ENCODE results near the gene SHISA2. TPM values are rescaled to one million over a fixed set of nuclear protein-coding genes. Genes with fewer than 3 reads are reported as not detected.

SHISA2 gene
- polyA plus RNA-seq, 3 donors: not detected

- no peak for TF ChIP-seq CTCF (IDR thresholded peaks at IDR 0.05)
- Histone ChIP-seq H3K9ac (ENCODE audit: insufficient read depth, low read length, poor library complexity, severe bottlenecking) (no peak overlapping the region), H3K27me3 (ENCODE audit: control insufficient read depth in 2 of 2, insufficient read depth in 2 of 2, low read length in 2 of 2) (no peaks in the 10 kb centered on the region), H3K4me3 (replicated peaks in 1 of 3; ENCODE audit: low read depth in 2 of 3, low read length in 3 of 3) (no peak overlapping the region), H3K27ac (ENCODE audit: low read depth in 1 of 2, low read length in 2 of 2) (no peak overlapping the region), H2AFZ (ENCODE audit: insufficient read depth, low read depth, low read length, poor library complexity, severe bottlenecking) (no peak overlapping the region), H3K9me3 (replicated peaks in 1 of 2; ENCODE audit: control insufficient read depth in 1 of 2, insufficient read depth in 1 of 2, low read length in 2 of 2) (no peaks in the 10 kb centered on the region), H4K20me1 (ENCODE audit: insufficient read depth, low read length) (no peaks in the 10 kb centered on the region), H3K36me3 (replicated peaks in 1 of 2; ENCODE audit: control insufficient read depth in 1 of 2, insufficient read depth in 2 of 2, low read length in 2 of 2) (no peaks in the 10 kb centered on the region), H3K4me2 (replicated peaks; ENCODE audit: extremely low read depth, low read length, poor library complexity, severe bottlenecking) (no peak overlapping the region), H3K79me2 (ENCODE audit: insufficient read depth, low read length) (no peaks in the 10 kb centered on the region), H3K4me1 (ENCODE audit: control insufficient read depth in 1 of 2, insufficient read depth in 2 of 2, low read length in 2 of 2) (no peaks in the 10 kb centered on the region)
- Mint-ChIP-seq H3K9me3 (peaks cover 0 to 3% (median 0%) of the 10 kb centered on the region in 7 donors), H3K4me1 (no peaks in the 10 kb centered on the region), H3K36me3 (no peaks in the 10 kb centered on the region), H3K27ac (no peak overlapping the region), H3K4me3 (no peak overlapping the region), H3K27me3 (ENCODE audit: low read depth in 3 of 3) (peaks cover 3 to 11% (median 4%) of the 10 kb centered on the region in 3 donors)
- DNase-seq: no peak
- intact Hi-C loops (cut with micrococcal nuclease): no loop called here
- WGBS (ENCODE audit: insufficient coverage): 91% methylated on average over 8 of the region's 13 CpGs
Measured at GRCh38 chr13:26022538-26023292, 29.1 kb downstream of the SHISA2 start.

- Histone ChIP-seq H3K4me1 (ENCODE audit: control insufficient read depth in 1 of 2, insufficient read depth in 2 of 2, low read length in 2 of 2) (no peaks in the 10 kb centered on the region), H3K27me3 (ENCODE audit: control insufficient read depth in 2 of 2, insufficient read depth in 2 of 2, low read length in 2 of 2) (no peaks in the 10 kb centered on the region), H4K20me1 (ENCODE audit: insufficient read depth, low read length) (no peaks in the 10 kb centered on the region), H3K9me3 (replicated peaks in 1 of 2; ENCODE audit: control insufficient read depth in 1 of 2, insufficient read depth in 1 of 2, low read length in 2 of 2) (no peaks in the 10 kb centered on the region), H2AFZ (ENCODE audit: insufficient read depth, low read depth, low read length, poor library complexity, severe bottlenecking) (no peak overlapping the region), H3K36me3 (replicated peaks in 1 of 2; ENCODE audit: control insufficient read depth in 1 of 2, insufficient read depth in 2 of 2, low read length in 2 of 2) (no peaks in the 10 kb centered on the region), H3K79me2 (ENCODE audit: insufficient read depth, low read length) (no peaks in the 10 kb centered on the region), H3K27ac (ENCODE audit: low read depth in 1 of 2, low read length in 2 of 2) (no peak overlapping the region), H3K9ac (ENCODE audit: insufficient read depth, low read length, poor library complexity, severe bottlenecking) (no peak overlapping the region), H3K4me3 (replicated peaks in 1 of 3; ENCODE audit: low read depth in 2 of 3, low read length in 3 of 3) (no peak overlapping the region), H3K4me2 (replicated peaks; ENCODE audit: extremely low read depth, low read length, poor library complexity, severe bottlenecking) (no peak overlapping the region)
- no peaks in the 10 kb centered on the region for H3K36me3 Mint-ChIP-seq
- no peak overlapping the region for H3K27ac Mint-ChIP-seq
- intact Hi-C loops (cut with micrococcal nuclease): no loop called here
- WGBS (ENCODE audit: insufficient coverage): no CpG with 5 or more reads among the region's 3 CpGs
- H3K27me3 Mint-ChIP-seq (ENCODE audit: low read depth in 3 of 3): peaks cover 4 to 11% (median 4%) of the 10 kb centered on the region in 3 donors
- TF ChIP-seq CTCF (IDR thresholded peaks at IDR 0.05): no peak
- H3K4me1 Mint-ChIP-seq: no peaks in the 10 kb centered on the region
- no peak overlapping the region for H3K4me3 Mint-ChIP-seq
- no peak for DNase-seq
- no peaks in the 10 kb centered on the region for H3K9me3 Mint-ChIP-seq
Measured at GRCh38 chr13:26021956-26022355, 29.9 kb downstream of the SHISA2 start.

All from CD14-positive monocyte (primary cell).